B cell (primary cell): ENCODE results near the gene DNAJC3. TPM values are rescaled to one million over a fixed set of nuclear protein-coding genes. Genes with fewer than 3 reads are reported as not detected.

Experiments
- ATAC-seq: fragments of 200-7000 bp; cut with Tn5 transposase; one replicate; pipeline ENCODE4 v1.10.0; 2021; ENCODE audit warnings: low read depth, mild to moderate bottlenecking, moderate number of reproducible peaks, moderate library complexity
- CTCF ChIA-PET: fragments of 350-600 bp; sonication (Branson Sonifier 250); formaldehyde crosslinking; loops from one replicate; lab custom pipeline; 2021; ENCODE audit warnings: antibody characterized with exemption, inconsistent platforms; lab: Charles Lee
- POLR2A ChIA-PET: fragments of 350-600 bp; sonication (Branson Sonifier 250); formaldehyde crosslinking; loops from one replicate; lab custom pipeline; 2021; ENCODE audit warnings: antibody characterized with exemption; lab: Charles Lee
- DNase-seq: peaks from one replicate; pipeline ENCODE4 v3.0.0; 2013
- H2AFZ ChIP-seq: 2 replicates; pipeline ENCODE4 v1.6.1; 2012; ENCODE audit warnings: mild to moderate bottlenecking, low read depth, low read length; ENCODE audit not compliant: insufficient read depth, poor library complexity, severe bottlenecking
- H3K27ac ChIP-seq, 2 donors: 1 replicate in 1 of 2; 2 replicates in 1 of 2; pipeline ENCODE4 v1.5.1; 2012 to 2013; ENCODE audit warnings: low read length in 2 of 2, mild to moderate bottlenecking in 2 of 2, moderate library complexity in 1 of 2
- H3K27me3 ChIP-seq, 4 experiments: fragments of 200-600 bp in 1 of 4; sonication (generic) in 1 of 4; replicated peaks in 1 of 4; 1 replicate in 2 of 4; 2 replicates in 2 of 4; pipeline versions ENCODE4 v1.6.1 to v1.7.0; 2013 to 2016; ENCODE audit warnings: low read length in 3 of 4, mild to moderate bottlenecking in 2 of 4, mixed read lengths in 1 of 4, moderate library complexity in 1 of 4; ENCODE audit not compliant: insufficient read depth in 4 of 4, control insufficient read depth in 3 of 4; ENCODE audit errors: control extremely low read depth in 1 of 4
- H3K36me3 ChIP-seq, 2 experiments: replicated peaks in 1 of 2; 1 replicate in 1 of 2; 2 replicates in 1 of 2; pipeline versions ENCODE4 v1.6.1 to v1.7.1; 2013; ENCODE audit warnings: low read length in 1 of 2; ENCODE audit not compliant: insufficient read depth in 2 of 2, control insufficient read depth in 1 of 2; ENCODE audit errors: control extremely low read depth in 1 of 2, extremely low read depth in 1 of 2
- H3K4me1 ChIP-seq, 2 donors: fragments of 200-600 bp in 1 of 2; sonication (generic) in 1 of 2; 1 replicate in 1 of 2; 2 replicates in 1 of 2; pipeline versions ENCODE4 v1.5.1 to v1.6.1; 2013 to 2017; ENCODE audit warnings: low read length in 2 of 2; ENCODE audit not compliant: control insufficient read depth in 2 of 2, insufficient read depth in 2 of 2
- H3K4me2 ChIP-seq: replicated peaks from 2 replicates; pipeline ENCODE3; 2012; ENCODE audit warnings: mild to moderate bottlenecking, low read depth, low read length; ENCODE audit not compliant: poor library complexity, severe bottlenecking
- H3K4me3 ChIP-seq, 5 experiments: fragments of 200-600 bp in 1 of 5; sonication (generic) in 1 of 5; 1 replicate in 3 of 5; 2 replicates in 2 of 5; pipeline versions ENCODE4 v1.5.1 to v1.7.0; 2011 to 2016; ENCODE audit warnings: low read length in 4 of 5, mild to moderate bottlenecking in 4 of 5, low read depth in 2 of 5, control low read depth in 1 of 5, moderate library complexity in 1 of 5; ENCODE audit not compliant: insufficient read depth in 1 of 5; ENCODE audit errors: control extremely low read depth in 1 of 5, extremely low read depth in 1 of 5
- H3K79me2 ChIP-seq: fragments of 200-600 bp; sonication (generic); one replicate; pipeline ENCODE4 v1.6.0; 2016; ENCODE audit warnings: low read length; ENCODE audit not compliant: control insufficient read depth, insufficient read depth
- H3K9ac ChIP-seq: fragments of 200-600 bp; sonication (generic); 2 replicates; pipeline ENCODE4 v1.6.1; 2017; ENCODE audit warnings: mild to moderate bottlenecking, low read length, moderate library complexity
- H3K9me3 ChIP-seq, 3 donors: one replicate each; pipeline versions ENCODE4 v1.6.1 to v1.7.1; 2013; ENCODE audit warnings: low read length in 2 of 3; ENCODE audit not compliant: control insufficient read depth in 2 of 3, insufficient read depth in 1 of 3; ENCODE audit errors: control extremely low read depth in 1 of 3
- H4K20me1 ChIP-seq: 2 replicates; pipeline ENCODE4 v1.6.0; 2012; ENCODE audit warnings: mild to moderate bottlenecking, low read length; ENCODE audit not compliant: insufficient read depth, control insufficient read depth, poor library complexity, severe bottlenecking
- H3K27ac Mint-ChIP-seq: one replicate; pipeline ENCODE4 v1.8.0; 2021; ENCODE audit warnings: mixed read lengths
- H3K27me3 Mint-ChIP-seq: one replicate; pipeline ENCODE4 v1.8.0; 2021; ENCODE audit warnings: mixed read lengths
- H3K4me1 Mint-ChIP-seq: one replicate; pipeline ENCODE4 v1.8.0; 2021; ENCODE audit warnings: mixed read lengths
- H3K4me3 Mint-ChIP-seq: one replicate; pipeline ENCODE4 v1.8.0; 2021; ENCODE audit warnings: mixed read lengths
- H3K9me3 Mint-ChIP-seq: one replicate; pipeline ENCODE4 v1.8.0; 2022; ENCODE audit warnings: mixed read lengths; ENCODE audit not compliant: insufficient read depth
- CTCF ChIP-seq: fragments of 200-600 bp; IDR thresholded peaks from one replicate; pipeline ENCODE4 v1.8.0; 2022; ENCODE audit warnings: antibody characterized with exemption, mild to moderate bottlenecking
- EZH2 ChIP-seq: IDR thresholded peaks from 2 replicates; pipeline ENCODE4 v1.6.1; 2012; ENCODE audit warnings: borderline replicate concordance, low read depth, mild to moderate bottlenecking, moderate library complexity, low read length; ENCODE audit not compliant: insufficient read depth, poor library complexity, severe bottlenecking
- WGBS: methylation state at CpG from one replicate; pipeline ENCODE4 v1.1.5; 2013; ENCODE audit warnings: missing lambda C conversion rate; ENCODE audit not compliant: insufficient coverage; 5-methylcytosine and 5-hydroxymethylcytosine counted together
- intact Hi-C: fragments of 100-400 bp; cut with micrococcal nuclease; formaldehyde crosslinking; loops from one replicate; pipeline ENCODE4 v1.10.0; 2022
- polyA plus RNA-seq: library from polyadenylated mRNA; depleted of rRNA; stranded (reverse); fragments of >200 nt; gene quantifications from 2 replicates; pipeline ENCODE4 v1.2.3, GENCODE V29; 2012
- total RNA-seq, 2 donors: library from RNA; stranded (reverse); fragments of 120-200 nt in 1 of 2; gene quantifications; 1 replicate in 1 of 2; 2 replicates in 1 of 2; pipeline versions ENCODE4 v1.2.3 to v1.2.4, GENCODE V29; 2013 to 2022

DNAJC3 gene
- total and polyA plus RNA-seq, 2 donors (not counting 1 experiment from before 2014, with no cell fraction given): 2.8 to 12.1 TPM

GRCh38 chr13:95627590-95627989 is 49.3 kb upstream of the DNAJC3 start:
- Histone ChIP-seq H3K27ac (no peak overlapping the region), H3K9ac (no peak overlapping the region), H3K27me3 (peaks cover 0 to 6% (median 0%) of the 10 kb centered on the region in 4 experiments), H3K9me3 (no peaks in the 10 kb centered on the region), H3K4me3 (no peak overlapping the region), H2AFZ (no peak overlapping the region), H3K4me1 (no peaks in the 10 kb centered on the region), H3K36me3 (no peaks in the 10 kb centered on the region), H3K79me2 (no peaks in the 10 kb centered on the region), H4K20me1 (no peaks in the 10 kb centered on the region), H3K4me2 (no peak overlapping the region)
- POLR2A ChIA-PET: no interaction called here
- ATAC-seq: no peak
- H3K4me3 Mint-ChIP-seq: no peak overlapping the region
- CTCF ChIA-PET: interaction anchor here (9.8 kb wide), 1 partner anchor 206 kb away, joined by 163 read pairs; no protein-coding TSS in a partner anchor
- H3K27me3 Mint-ChIP-seq: peaks cover 19% of the 10 kb centered on the region
- H3K9me3 Mint-ChIP-seq: no peaks in the 10 kb centered on the region
- H3K4me1 Mint-ChIP-seq: no peaks in the 10 kb centered on the region
- intact Hi-C loops: no loop called here
- 89% methylated on average over 1 of the region's 1 CpG for WGBS
- no peak overlapping the region for H3K27ac Mint-ChIP-seq
- no peak for DNase-seq
- TF ChIP-seq CTCF (no peak), EZH2 (no peak)

DNA sequence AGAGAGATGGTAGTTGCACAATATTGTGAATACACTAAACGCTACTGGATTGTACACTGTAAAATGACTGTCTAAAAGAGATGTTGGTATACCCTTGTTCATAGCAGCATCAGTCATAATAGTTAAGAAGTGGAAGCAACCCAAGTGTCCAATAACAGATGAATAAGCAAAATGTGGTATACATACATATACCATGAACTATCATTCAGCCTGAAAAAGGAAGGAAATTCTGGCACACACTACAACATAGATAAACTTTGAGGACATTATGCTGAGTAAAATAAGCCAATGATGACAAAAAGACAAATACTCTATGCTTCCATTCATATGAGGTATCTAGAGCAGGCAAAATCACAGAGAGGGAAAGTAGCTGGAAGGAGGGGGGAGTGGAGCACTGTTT is 48.5 kb upstream of the DNAJC3 start:
- ChIA-PET POLR2A (no interaction called here), CTCF (interaction anchor here (9.8 kb wide), 1 partner anchor 205 kb away, joined by 163 read pairs; no protein-coding TSS in a partner anchor)
- Mint-ChIP-seq H3K4me3 (no peak overlapping the region), H3K27me3 (peaks cover 18% of the 10 kb centered on the region), H3K4me1 (no peaks in the 10 kb centered on the region), H3K9me3 (no peaks in the 10 kb centered on the region), H3K27ac (no peak overlapping the region)
- Histone ChIP-seq H3K79me2 (no peaks in the 10 kb centered on the region), H3K27ac (no peak overlapping the region), H3K9me3 (no peaks in the 10 kb centered on the region), H4K20me1 (no peaks in the 10 kb centered on the region), H3K4me2 (no peak overlapping the region), H3K27me3 (peaks cover 0 to 3% (median 0%) of the 10 kb centered on the region in 4 experiments), H3K4me1 (no peaks in the 10 kb centered on the region), H3K4me3 (no peak overlapping the region), H3K9ac (no peak overlapping the region), H3K36me3 (no peaks in the 10 kb centered on the region), H2AFZ (no peak overlapping the region)
- 100% methylated on average over 1 of the region's 1 CpG for WGBS
- ATAC-seq (no peak), DNase-seq (no peak)
- intact Hi-C loops: no loop called here
- TF ChIP-seq EZH2: no peak
